Activated T-cell treated with anti-CD3 and anti-CD28 coated beads, Interleukin-2, amount 50 U/mL, for 4 hours (primary cell): ENCODE results near the gene BNIP3. TPM values are rescaled to one million over a fixed set of nuclear protein-coding genes. Genes with fewer than 3 reads are reported as not detected.
"Not testable (repeated sequence)": the region's sequence is repeated elsewhere in the genome, so short reads cannot be mapped to it uniquely, and the experiment has no call there.

Source experiments
- ATAC-seq, 2 donors: fragments of 200-7000 bp; cut with Tn5 transposase; one replicate each; pipeline ENCODE4 v1.10.0; 2021
- DNase-seq: peaks from one replicate; pipeline ENCODE4 v3.0.0-alpha.2; 2020
- H3K27me3 Mint-ChIP-seq: one replicate; pipeline ENCODE4 v1.8.0; 2021; ENCODE audit warnings: low read depth, mixed read lengths
- H3K36me3 Mint-ChIP-seq: one replicate; pipeline ENCODE4 v1.8.0; 2022; ENCODE audit warnings: mixed read lengths; ENCODE audit not compliant: insufficient read depth
- H3K4me1 Mint-ChIP-seq: one replicate; pipeline ENCODE4 v1.8.0; 2021; ENCODE audit warnings: low read depth, mixed read lengths
- H3K4me3 Mint-ChIP-seq: one replicate; pipeline ENCODE4 v1.8.0; 2021; ENCODE audit warnings: mild to moderate bottlenecking, moderate library complexity, mixed read lengths
- H3K9me3 Mint-ChIP-seq: one replicate; pipeline ENCODE4 v1.8.0; 2021; ENCODE audit warnings: mixed read lengths
- total RNA-seq, 3 donors: library from RNA; stranded (reverse); gene quantifications; one replicate each; pipeline ENCODE4 v1.2.1, GENCODE V29; 2021

The BNIP3 gene
- total RNA-seq, 3 donors from 2014 or later = 36.5 to 40.5 (median 38.6) TPM

DNA sequence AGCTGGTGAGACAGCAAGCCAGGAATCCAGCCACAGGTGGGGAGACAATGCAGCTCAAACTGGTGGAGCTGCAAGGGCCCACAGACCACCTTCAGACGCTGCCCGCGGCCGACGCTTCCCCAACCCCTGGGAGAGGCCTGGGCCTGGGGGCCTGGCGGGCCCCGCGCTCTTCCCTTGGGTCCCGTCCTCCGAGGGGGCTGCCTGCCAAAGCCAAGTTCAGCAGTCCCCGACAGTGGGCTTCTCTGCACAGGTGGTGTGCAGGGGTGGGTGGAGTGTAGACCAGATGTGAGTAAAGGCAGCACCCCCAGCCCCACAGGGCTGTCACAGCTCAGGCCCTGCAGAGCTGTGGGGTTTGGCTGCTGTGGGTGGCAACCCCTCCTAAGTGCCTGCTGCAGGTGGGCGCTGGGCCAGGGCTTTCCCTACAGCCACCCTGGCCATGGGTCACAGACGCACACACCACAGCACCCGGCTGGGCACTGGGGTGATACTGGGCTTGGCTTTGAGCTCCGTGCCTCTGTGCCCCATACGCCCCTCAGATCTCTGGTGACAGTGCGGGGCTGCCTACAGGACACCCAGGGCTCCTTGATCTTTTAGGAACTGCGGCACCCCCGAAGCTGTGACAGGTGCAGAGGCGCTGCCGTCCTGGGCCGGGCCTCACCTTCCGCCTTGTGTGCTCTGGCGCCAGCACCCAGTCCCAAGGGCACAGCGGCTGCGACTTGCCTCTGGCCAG lies 20.5 kb downstream of the BNIP3 start:
- H3K27me3 Mint-ChIP-seq = no peaks in the 10 kb centered on the region
- peaks cover 20% of the 10 kb centered on the region for H3K36me3 Mint-ChIP-seq
- H3K4me3 Mint-ChIP-seq = no peak overlapping the region
- DNase-seq (no peak), ATAC-seq (no peak)
- no peaks in the 10 kb centered on the region for H3K9me3 Mint-ChIP-seq
- peaks cover 26% of the 10 kb centered on the region for H3K4me1 Mint-ChIP-seq

DNA sequence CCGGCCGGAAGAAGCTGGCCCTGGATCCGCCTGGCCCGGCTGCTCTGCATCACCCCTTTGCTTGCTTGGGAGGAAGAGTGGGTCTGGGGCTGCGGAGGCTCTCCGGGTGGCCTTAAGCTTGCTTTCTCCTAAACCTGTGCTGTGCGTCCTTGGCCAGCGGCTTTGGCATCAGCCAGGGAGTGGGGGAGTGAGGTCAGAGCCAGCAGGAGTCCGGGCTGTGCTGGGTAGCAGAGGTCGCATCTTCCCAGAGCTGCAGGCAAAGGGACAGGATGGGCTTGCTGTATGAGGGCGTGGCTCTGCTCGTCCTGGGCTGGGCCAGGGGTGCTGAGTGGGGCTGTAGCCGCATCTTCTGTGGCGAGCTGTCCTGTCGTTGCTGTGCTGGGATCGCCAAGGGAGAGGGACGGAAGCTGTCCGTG lies 21.1 kb downstream of the BNIP3 start:
- H3K4me3 Mint-ChIP-seq = no peak overlapping the region
- DNase-seq (no peak), ATAC-seq (no peak)
- no peaks in the 10 kb centered on the region for H3K27me3 Mint-ChIP-seq
- H3K36me3 Mint-ChIP-seq = peaks cover 22% of the 10 kb centered on the region
- H3K9me3 Mint-ChIP-seq = no peaks in the 10 kb centered on the region
- H3K4me1 Mint-ChIP-seq = peaks cover 22% of the 10 kb centered on the region

DNA sequence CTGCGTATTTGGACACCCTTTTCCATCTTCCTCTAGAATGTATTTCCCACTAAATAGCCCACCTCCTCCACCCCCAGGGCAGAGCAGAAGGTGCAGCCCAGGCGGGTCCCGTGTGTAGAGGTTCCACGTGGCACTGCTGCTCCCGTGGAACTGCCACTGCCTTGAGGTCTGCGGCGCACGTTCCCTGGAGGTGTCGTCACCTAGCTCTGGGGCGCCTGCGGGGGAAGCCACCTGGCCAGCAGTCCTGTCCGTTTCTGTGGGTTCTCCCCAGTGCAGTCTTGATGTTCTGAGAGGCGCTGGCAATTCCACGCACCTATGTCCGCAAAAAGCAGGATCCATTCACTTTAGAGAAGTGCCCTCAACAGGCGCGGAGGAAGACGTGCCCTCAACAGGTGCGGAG lies 21.9 kb downstream of the BNIP3 start:
- H3K36me3 Mint-ChIP-seq = peaks cover 29% of the 10 kb centered on the region

DNA sequence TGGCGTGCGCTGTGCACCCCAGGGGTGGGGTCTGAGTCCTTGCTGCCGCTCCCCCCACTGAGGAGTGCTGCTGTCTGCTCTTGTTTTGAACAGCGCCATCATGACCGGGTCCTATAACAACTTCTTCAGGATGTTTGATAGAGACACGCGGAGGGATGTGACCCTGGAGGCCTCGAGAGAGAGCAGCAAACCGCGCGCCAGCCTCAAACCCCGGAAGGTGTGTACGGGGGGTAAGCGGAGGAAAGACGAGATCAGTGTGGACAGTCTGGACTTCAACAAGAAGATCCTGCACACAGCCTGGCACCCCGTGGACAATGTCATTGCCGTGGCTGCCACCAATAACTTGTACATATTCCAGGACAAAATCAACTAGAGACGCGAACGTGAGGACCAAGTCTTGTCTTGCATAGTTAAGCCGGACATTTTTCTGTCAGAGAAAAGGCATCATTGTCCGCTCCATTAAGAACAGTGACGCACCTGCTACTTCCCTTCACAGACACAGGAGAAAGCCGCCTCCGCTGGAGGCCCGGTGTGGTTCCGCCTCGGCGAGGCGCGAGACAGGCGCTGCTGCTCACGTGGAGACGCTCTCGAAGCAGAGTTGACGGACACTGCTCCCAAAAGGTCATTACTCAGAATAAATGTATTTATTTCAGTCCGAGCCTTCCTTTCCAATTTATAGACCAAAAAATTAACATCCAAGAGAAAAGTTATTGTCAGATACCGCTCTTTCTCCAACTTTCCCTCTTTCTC lies 26.0 kb downstream of the BNIP3 start:
- ATAC-seq (no peak), DNase-seq (no peak)
- H3K4me1 Mint-ChIP-seq = peaks cover 3% of the 10 kb centered on the region
- no peak overlapping the region for H3K4me3 Mint-ChIP-seq
- H3K36me3 Mint-ChIP-seq = peaks cover 43% of the 10 kb centered on the region
- no peaks in the 10 kb centered on the region for H3K27me3 Mint-ChIP-seq
- H3K9me3 Mint-ChIP-seq = no peaks in the 10 kb centered on the region

More for the DNA sequence above, 21.9 kb downstream of the BNIP3 start:
- ATAC-seq (no peak), DNase-seq (no peak)
- no peaks in the 10 kb centered on the region for H3K27me3 Mint-ChIP-seq
- no peaks in the 10 kb centered on the region for H3K9me3 Mint-ChIP-seq
- H3K4me3 Mint-ChIP-seq = no peak overlapping the region
- H3K4me1 Mint-ChIP-seq = peaks cover 15% of the 10 kb centered on the region

DNA sequence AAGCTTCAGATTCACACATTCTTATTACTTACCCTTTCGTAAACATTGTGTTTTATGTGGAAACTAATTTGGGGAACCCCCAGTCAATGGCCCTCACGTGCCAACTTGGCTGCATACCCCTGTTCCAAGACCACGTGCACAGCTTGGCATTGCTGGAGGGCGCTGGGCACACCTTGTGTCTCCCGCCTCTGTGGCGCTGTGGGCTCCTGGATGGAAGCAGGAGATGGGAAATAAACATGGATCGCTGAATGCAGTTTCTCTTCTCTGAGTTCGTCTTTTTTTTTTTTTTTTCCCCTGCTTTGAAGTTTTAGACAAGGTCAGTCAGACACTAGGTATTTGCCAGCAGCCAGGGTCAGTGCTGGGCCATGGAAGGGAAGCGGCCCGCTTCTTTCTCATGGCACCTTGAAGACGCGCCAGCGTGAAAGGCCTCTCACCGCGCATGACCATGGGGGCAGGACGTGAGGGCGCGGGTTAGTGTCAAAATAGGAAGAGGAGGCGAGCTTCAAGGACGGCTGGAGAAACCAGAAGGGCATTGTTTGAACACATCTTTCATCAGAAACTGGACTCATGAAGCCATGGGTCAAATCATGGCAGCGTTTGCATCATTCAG lies 27.3 kb downstream of the BNIP3 start:
- Mint-ChIP-seq H3K4me1 (peaks cover 3% of the 10 kb centered on the region), H3K36me3 (peaks cover 48% of the 10 kb centered on the region), H3K4me3 (no peak overlapping the region), H3K27me3 (no peaks in the 10 kb centered on the region), H3K9me3 (no peaks in the 10 kb centered on the region)
- DNase-seq (no peak), ATAC-seq (no peak)

DNA sequence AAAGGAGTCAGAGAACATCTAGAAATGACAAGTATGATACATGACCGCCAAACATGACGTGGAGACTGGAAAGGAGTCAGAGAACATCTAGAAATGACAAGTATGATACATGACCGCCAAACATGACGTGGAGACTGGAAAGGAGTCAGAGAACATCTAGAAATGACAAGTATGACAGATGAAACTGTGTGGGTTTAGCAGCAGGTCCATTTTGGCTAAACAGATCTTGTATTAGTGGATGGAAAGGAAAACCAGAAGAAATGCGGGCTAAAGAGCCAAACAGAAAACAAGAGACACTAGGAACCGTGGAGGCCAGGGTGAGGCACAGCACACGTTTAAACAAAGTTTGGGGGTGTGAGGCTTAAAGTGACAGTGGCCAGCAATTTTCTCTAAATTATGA lies 31.8 kb downstream of the BNIP3 start:
- not testable (repeated sequence) for H3K4me1 Mint-ChIP-seq, H3K27me3 Mint-ChIP-seq, ATAC-seq, DNase-seq, H3K4me3 Mint-ChIP-seq, H3K9me3 Mint-ChIP-seq
- H3K36me3 Mint-ChIP-seq = peaks cover 51% of the 10 kb centered on the region

DNA sequence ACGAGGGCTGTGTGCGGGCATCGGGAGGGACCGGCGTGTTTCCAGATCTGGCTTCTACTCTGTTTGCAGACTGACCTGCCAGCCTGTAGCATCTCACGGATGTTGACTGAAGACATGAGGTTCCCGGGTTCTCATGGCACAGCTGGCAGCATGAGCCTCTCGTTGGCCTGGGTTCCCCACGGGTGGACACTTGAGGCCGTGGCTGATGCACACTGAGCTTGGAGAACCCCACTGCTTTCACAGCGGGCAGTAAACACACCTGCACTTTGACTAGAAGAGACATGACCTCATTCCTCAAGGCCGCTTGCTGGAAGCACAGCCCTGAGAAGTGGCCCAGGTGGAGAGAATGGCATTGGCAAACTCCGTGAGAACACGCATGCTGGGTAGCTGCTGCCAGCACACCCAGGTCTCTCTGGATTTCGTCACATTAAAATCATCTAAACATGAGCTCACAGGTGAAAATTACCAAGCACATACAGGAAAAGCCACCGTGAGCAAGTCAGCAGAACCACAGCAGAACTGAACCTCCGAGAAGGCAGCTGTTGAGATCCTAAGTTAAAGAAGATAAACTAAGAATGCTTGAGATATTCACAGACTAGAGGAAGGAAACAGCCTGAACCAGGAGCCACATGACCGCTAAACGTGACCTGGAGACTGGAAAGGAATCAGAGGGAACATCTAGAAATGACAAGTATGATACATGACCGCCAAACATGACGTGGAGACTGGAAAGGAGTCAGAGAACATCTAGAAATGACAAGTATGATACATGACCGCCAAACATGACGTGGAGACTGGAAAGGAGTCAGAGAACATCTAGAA lies 32.5 kb downstream of the BNIP3 start:
- Mint-ChIP-seq H3K27me3 (no peaks in the 10 kb centered on the region), H3K36me3 (peaks cover 49% of the 10 kb centered on the region), H3K9me3 (no peaks in the 10 kb centered on the region), H3K4me3 (no peak overlapping the region), H3K4me1 (no peaks in the 10 kb centered on the region)
- ATAC-seq = no peak
- DNase-seq = no peak

DNA sequence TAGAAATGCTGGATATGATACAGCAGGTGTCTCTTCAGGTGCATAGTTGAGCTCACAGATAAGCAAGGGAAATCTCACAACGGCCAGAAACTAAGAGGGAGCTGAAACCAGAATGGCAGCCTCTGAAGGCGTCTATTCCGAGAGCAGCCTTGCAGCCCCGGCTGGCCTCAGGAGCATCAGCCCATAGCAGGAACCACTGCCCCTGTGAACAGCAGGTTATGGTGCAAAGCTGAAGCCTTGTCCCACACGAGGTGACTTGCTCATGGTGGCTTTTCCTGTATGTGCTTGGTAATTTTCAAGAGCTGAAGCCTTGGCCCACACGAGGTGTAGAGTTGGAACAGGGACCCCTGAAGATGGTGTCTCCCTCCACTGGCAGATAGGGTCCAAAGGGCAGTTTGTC lies 33.2 kb downstream of the BNIP3 start:
- ATAC-seq (no peak), DNase-seq (no peak)
- Mint-ChIP-seq H3K4me3 (no peak overlapping the region), H3K27me3 (no peaks in the 10 kb centered on the region), H3K36me3 (peaks cover 53% of the 10 kb centered on the region), H3K9me3 (no peaks in the 10 kb centered on the region), H3K4me1 (no peaks in the 10 kb centered on the region)

DNA sequence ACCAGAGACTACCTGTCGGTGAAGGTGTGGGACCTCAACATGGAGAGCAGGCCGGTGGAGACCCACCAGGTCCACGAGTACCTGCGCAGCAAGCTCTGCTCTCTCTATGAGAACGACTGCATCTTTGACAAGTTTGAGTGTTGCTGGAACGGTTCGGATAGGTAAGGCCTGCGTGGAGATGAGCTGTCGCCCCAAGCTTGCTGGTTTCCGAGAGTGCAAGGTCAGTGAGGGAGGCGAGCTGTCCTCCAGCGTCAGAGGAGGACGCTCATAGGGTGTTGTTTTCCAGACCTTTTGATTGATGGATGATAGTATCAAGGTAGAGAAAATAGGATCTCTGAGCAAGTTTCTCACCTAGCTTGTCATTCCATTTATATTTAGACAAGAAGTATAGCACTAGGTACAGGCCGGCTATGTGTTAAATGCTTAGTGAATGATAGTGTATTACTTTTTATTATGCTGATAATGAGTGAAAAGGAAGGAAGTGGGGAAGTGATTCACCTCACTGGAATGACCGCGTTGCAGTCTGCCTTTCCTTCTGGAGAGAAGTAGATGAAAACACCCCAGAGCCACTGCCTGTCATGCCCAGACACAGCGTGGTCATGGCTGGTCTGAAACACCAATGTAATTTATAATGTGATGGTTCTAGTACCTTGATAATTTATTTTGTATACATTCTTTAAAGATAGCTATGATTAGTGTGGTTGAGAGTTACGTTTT lies 33.9 kb downstream of the BNIP3 start:
- Mint-ChIP-seq H3K4me1 (no peaks in the 10 kb centered on the region), H3K4me3 (no peak overlapping the region), H3K9me3 (no peaks in the 10 kb centered on the region), H3K27me3 (no peaks in the 10 kb centered on the region), H3K36me3 (peaks cover 55% of the 10 kb centered on the region)
- no peak for DNase-seq
- ATAC-seq = no peak

DNA sequence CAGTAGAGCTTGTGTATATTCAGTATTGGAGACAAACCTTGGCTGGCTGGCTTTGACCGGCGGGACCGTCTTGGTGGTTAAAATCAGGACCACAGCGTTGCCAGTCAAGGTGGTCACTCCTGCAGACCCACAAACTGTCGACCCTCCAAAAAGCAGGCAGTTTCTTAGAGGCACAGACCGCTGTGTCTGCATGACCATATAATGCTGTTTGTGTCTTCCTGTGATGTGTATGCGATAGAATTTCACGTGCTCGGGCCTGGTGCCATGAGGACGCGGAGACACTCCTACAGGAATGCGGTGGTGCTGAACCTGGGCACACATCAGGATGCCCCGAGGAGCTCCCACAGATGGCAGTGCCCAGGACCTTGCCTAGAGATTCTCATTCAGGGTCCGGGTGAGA lies 34.8 kb downstream of the BNIP3 start:
- DNase-seq = no peak

DNA sequence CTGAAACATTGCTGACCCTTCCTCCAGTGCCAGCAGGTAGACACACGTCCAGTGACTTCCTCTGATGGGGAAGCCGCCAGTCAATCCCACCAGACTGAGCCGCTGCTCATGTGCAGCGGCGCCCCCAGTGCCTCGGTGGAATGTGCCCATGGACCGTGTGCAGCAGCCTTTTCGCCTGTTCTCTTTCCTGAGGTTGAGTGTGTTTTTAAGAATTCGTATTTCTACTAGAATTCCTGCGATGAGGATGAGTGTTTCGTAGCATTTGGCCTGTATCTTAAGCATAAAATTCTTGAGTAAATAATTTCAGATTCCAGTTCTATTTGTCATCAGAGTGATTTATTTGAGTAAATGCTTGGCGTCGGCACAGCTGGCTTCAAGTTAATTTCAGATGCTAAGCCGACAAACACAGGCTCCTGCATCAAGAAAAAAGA lies 35.4 kb downstream of the BNIP3 start:
- H3K4me3 Mint-ChIP-seq = no peak overlapping the region
- H3K4me1 Mint-ChIP-seq = no peaks in the 10 kb centered on the region
- H3K9me3 Mint-ChIP-seq = no peaks in the 10 kb centered on the region
- H3K36me3 Mint-ChIP-seq = peaks cover 60% of the 10 kb centered on the region
- H3K27me3 Mint-ChIP-seq = no peaks in the 10 kb centered on the region
- DNase-seq (no peak), ATAC-seq (no peak)

More for the DNA sequence above, 34.8 kb downstream of the BNIP3 start:
- Mint-ChIP-seq H3K9me3 (no peaks in the 10 kb centered on the region), H3K27me3 (no peaks in the 10 kb centered on the region), H3K4me1 (no peaks in the 10 kb centered on the region), H3K36me3 (peaks cover 59% of the 10 kb centered on the region), H3K4me3 (no peak overlapping the region)
- ATAC-seq = no peak

DNA sequence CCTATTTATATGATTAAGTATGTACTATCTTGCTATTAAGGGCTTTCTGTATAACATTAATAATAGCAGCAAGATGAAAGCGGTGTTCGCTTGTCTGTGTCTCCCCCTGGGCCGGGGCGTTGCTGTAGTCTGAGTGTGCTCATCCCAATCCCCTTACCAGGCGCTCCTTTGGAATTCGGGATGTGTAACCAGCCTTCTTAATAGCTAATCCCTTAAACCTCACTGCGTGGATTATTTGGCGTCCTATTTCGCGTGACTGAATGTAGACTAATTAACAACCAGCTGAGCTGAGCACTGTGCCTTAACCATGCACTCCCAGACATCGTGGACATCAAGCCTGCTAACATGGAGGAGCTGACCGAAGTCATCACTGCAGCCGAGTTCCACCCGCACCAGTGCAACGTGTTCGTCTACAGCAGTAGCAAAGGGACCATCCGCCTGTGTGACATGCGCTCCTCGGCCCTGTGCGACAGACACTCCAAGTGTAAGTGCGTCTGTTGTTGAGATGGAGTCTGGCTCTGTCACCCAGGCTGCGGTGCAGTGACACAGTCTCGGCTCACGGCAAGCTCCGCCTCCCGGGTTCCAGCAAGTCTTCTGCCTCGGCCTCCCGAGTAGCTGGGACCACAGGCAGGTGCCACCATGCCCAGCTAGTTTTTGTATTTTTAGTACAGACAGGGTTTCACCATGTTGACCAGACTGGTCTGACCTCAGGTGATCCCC lies 36.6 kb downstream of the BNIP3 start:
- DNase-seq = no peak
- H3K4me1 Mint-ChIP-seq = no peaks in the 10 kb centered on the region
- H3K9me3 Mint-ChIP-seq = no peaks in the 10 kb centered on the region
- no peak for ATAC-seq
- peaks cover 62% of the 10 kb centered on the region for H3K36me3 Mint-ChIP-seq
- H3K27me3 Mint-ChIP-seq = no peaks in the 10 kb centered on the region
- H3K4me3 Mint-ChIP-seq = no peak overlapping the region

DNA sequence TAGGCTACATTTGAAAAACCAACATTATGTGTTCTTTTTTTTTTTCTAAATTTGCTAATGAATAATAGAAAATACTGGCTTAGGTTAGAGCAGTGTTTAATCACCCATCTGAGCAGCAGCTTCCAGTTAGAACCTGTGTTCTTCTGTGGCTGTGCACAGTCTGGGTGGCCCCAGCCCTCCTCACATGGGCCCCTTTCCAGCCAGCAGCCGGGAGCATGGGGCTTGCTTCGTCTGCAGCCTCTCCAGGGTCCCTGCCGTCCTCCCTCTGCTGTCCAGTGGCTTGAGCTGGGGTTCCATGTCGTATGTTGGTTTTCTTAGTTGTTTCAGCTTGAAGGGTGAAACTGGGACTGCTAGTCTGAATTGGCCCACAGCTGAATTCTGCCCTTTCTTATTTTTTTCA lies 37.3 kb downstream of the BNIP3 start:
- Mint-ChIP-seq H3K9me3 (no peaks in the 10 kb centered on the region), H3K36me3 (peaks cover 61% of the 10 kb centered on the region), H3K27me3 (no peaks in the 10 kb centered on the region), H3K4me3 (no peak overlapping the region), H3K4me1 (no peaks in the 10 kb centered on the region)
- DNase-seq (no peak), ATAC-seq (no peak)
